GM23338 (cell line): ENCODE data around the gene TBC1D9. TPM values are rescaled to one million over a fixed set of nuclear protein-coding genes. Genes with fewer than 3 reads are reported as not detected.

Experiments used
- ATAC-seq: fragments of 200-7000 bp; cut with Tn5 transposase; 3 replicates; pipeline ENCODE4 v1.9.1; 2020
- DNase-seq: peaks from one replicate; pipeline ENCODE4 v3.0.0-alpha.2; 2015; ENCODE audit warnings: low spot score
- H2AFZ ChIP-seq: fragments of 200-600 bp; sonication (generic); 2 replicates; pipeline ENCODE4 v1.8.0; 2016; ENCODE audit warnings: antibody characterized with exemption, mild to moderate bottlenecking, moderate library complexity
- H3F3A ChIP-seq: fragments of 200-600 bp; sonication (generic); replicated peaks from 2 replicates; pipeline ENCODE4 v1.8.0; 2017; ENCODE audit warnings: antibody characterized with exemption, mixed run types, low read depth
- H3K27ac ChIP-seq: fragments of 200-600 bp; sonication (generic); 2 replicates; pipeline ENCODE4 v1.6.1; 2016; ENCODE audit warnings: low read depth
- H3K27me3 ChIP-seq: fragments of 200-600 bp; sonication (generic); 2 replicates; pipeline ENCODE4 v1.8.0; 2016; ENCODE audit warnings: mild to moderate bottlenecking, mixed run types, moderate library complexity; ENCODE audit not compliant: insufficient read depth
- H3K36me3 ChIP-seq: fragments of 200-600 bp; sonication (generic); 2 replicates; pipeline ENCODE4 v1.8.0; 2016; ENCODE audit warnings: mild to moderate bottlenecking; ENCODE audit not compliant: insufficient read depth
- H3K4me1 ChIP-seq: fragments of 200-600 bp; sonication (generic); 2 replicates; pipeline ENCODE4 v1.8.0; 2016; ENCODE audit warnings: mild to moderate bottlenecking, moderate library complexity; ENCODE audit not compliant: insufficient read depth
- H3K4me2 ChIP-seq: fragments of 200-600 bp; sonication (generic); 2 replicates; pipeline ENCODE4 v1.7.1; 2017; ENCODE audit warnings: mixed run types
- H3K4me3 ChIP-seq: fragments of 200-600 bp; sonication (generic); 2 replicates; pipeline ENCODE4 v1.6.1; 2016; ENCODE audit warnings: mixed run types
- H3K79me2 ChIP-seq: fragments of 200-600 bp; sonication (generic); replicated peaks from 2 replicates; pipeline ENCODE4 v1.8.0; 2017; ENCODE audit warnings: mild to moderate bottlenecking; ENCODE audit not compliant: insufficient read depth
- H3K9me2 ChIP-seq: fragments of 200-600 bp; sonication (generic); 2 replicates; pipeline ENCODE4 v1.8.0; 2017; ENCODE audit not compliant: insufficient read depth
- H4K20me1 ChIP-seq: fragments of 200-600 bp; sonication (generic); replicated peaks from 2 replicates; pipeline ENCODE4 v1.8.0; 2017; ENCODE audit warnings: mild to moderate bottlenecking; ENCODE audit not compliant: insufficient read depth
- H3K27ac Mint-ChIP-seq: 2 replicates; pipeline ENCODE4 v1.8.0; 2020; ENCODE audit warnings: inconsistent platforms, mild to moderate bottlenecking, moderate library complexity, mixed read lengths
- H3K27me3 Mint-ChIP-seq: 3 replicates; pipeline ENCODE4 v1.8.0; 2022; ENCODE audit warnings: low read depth, mild to moderate bottlenecking, moderate library complexity, mixed read lengths, inconsistent platforms; ENCODE audit not compliant: insufficient read depth, poor library complexity
- H3K36me3 Mint-ChIP-seq: 3 replicates; pipeline ENCODE4 v1.8.0; 2021; ENCODE audit warnings: low read depth, mild to moderate bottlenecking, inconsistent platforms, moderate library complexity, mixed read lengths
- H3K4me1 Mint-ChIP-seq: 3 replicates; pipeline ENCODE4 v1.8.0; 2020; ENCODE audit warnings: mild to moderate bottlenecking, inconsistent platforms, mixed read lengths
- H3K4me3 Mint-ChIP-seq: 3 replicates; pipeline ENCODE4 v1.8.0; 2021; ENCODE audit warnings: moderate library complexity, mild to moderate bottlenecking, inconsistent platforms, mixed read lengths
- H3K9me3 Mint-ChIP-seq: 3 replicates; pipeline ENCODE4 v1.8.0; 2020; ENCODE audit warnings: moderate library complexity, mild to moderate bottlenecking, inconsistent platforms, mixed read lengths
- EZH2 ChIP-seq: fragments of 200-600 bp; sonication (generic); IDR thresholded peaks from one replicate; pipeline ENCODE4 v1.8.0; 2017; ENCODE audit warnings: antibody characterized with exemption, mild to moderate bottlenecking, low read depth; ENCODE audit not compliant: unreplicated experiment
- NANOG ChIP-seq: IDR thresholded peaks from 2 replicates; pipeline ENCODE4 v1.6.1; 2016; ENCODE audit warnings: antibody characterized with exemption, borderline replicate concordance
- STAT1 ChIP-seq: IDR thresholded peaks from one replicate; pipeline ENCODE4 v1.6.1; 2016; ENCODE audit warnings: antibody characterized with exemption; ENCODE audit not compliant: unreplicated experiment
- polyA plus RNA-seq: library from polyadenylated mRNA; unstranded; fragments of >200 nt; fragmentation: Nextera tagmentation; extraction: Ambion mirVana; gene quantifications from 2 replicates; pipeline ENCODE4 v1.2.1, GENCODE V29; 2016
- total RNA-seq: library from RNA; depleted of rRNA; stranded (reverse); fragments of >200 nt; shearing (Covaris generic); gene quantifications from 2 replicates; pipeline ENCODE4 v1.2.3, GENCODE V29; 2014
- TF ChIP-seq, protein P1 (sequence below): fragments of 250-450 bp; sonication (Bioruptor Pico); IDR thresholded peaks from 2 replicates; pipeline ENCODE4 v1.5.0; 2020; ENCODE audit warnings: mild to moderate bottlenecking, moderate library complexity
- TF ChIP-seq, protein P2 (sequence below), 2 experiments: fragments of 200-600 bp in 1 of 2; sonication (generic) in 1 of 2; conservative IDR thresholded peaks; 2 replicates each; pipeline versions ENCODE4 v1.5.1 to v1.6.1; 2016 to 2017; ENCODE audit warnings: antibody characterized with exemption in 2 of 2, low read depth in 2 of 2, mild to moderate bottlenecking in 2 of 2, moderate library complexity in 1 of 2
- TF ChIP-seq, protein P3 (sequence below): IDR thresholded peaks from one replicate; pipeline ENCODE4 v1.6.1; 2018; ENCODE audit warnings: antibody characterized with exemption; ENCODE audit not compliant: unreplicated experiment

TBC1D9 gene
- total and polyA plus RNA-seq, 2 experiments from 2014 or later, result 0.03 to 0.56 TPM

DNA sequence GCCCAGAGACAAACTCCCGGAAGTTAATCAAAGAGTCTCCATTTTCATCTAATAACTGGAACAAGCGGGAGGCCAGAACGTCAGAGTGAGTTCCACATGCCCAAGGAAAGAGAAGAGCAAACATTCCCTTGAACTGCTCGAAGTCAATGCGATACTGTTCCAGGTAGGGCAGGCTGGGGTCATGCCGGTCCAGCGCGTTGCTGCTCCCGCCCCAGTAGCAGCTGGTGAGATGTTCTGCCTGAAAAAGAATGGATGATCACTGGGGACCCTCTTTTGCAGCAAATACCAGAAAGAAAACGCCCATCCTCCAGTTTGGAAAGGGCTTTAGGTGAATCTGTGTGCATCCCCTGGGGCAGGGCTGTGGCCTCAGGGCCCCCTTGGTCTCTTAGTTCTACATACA lies 122.2 kb downstream of the TBC1D9 start:
- H3K4me2 ChIP-seq, result no peak overlapping the region
- no peak overlapping the region for H3K27ac Mint-ChIP-seq
- TF ChIP-seq STAT1 (no peak), NANOG (no peak), EZH2 (no peak)
- TF ChIP-seq, protein P1, sequence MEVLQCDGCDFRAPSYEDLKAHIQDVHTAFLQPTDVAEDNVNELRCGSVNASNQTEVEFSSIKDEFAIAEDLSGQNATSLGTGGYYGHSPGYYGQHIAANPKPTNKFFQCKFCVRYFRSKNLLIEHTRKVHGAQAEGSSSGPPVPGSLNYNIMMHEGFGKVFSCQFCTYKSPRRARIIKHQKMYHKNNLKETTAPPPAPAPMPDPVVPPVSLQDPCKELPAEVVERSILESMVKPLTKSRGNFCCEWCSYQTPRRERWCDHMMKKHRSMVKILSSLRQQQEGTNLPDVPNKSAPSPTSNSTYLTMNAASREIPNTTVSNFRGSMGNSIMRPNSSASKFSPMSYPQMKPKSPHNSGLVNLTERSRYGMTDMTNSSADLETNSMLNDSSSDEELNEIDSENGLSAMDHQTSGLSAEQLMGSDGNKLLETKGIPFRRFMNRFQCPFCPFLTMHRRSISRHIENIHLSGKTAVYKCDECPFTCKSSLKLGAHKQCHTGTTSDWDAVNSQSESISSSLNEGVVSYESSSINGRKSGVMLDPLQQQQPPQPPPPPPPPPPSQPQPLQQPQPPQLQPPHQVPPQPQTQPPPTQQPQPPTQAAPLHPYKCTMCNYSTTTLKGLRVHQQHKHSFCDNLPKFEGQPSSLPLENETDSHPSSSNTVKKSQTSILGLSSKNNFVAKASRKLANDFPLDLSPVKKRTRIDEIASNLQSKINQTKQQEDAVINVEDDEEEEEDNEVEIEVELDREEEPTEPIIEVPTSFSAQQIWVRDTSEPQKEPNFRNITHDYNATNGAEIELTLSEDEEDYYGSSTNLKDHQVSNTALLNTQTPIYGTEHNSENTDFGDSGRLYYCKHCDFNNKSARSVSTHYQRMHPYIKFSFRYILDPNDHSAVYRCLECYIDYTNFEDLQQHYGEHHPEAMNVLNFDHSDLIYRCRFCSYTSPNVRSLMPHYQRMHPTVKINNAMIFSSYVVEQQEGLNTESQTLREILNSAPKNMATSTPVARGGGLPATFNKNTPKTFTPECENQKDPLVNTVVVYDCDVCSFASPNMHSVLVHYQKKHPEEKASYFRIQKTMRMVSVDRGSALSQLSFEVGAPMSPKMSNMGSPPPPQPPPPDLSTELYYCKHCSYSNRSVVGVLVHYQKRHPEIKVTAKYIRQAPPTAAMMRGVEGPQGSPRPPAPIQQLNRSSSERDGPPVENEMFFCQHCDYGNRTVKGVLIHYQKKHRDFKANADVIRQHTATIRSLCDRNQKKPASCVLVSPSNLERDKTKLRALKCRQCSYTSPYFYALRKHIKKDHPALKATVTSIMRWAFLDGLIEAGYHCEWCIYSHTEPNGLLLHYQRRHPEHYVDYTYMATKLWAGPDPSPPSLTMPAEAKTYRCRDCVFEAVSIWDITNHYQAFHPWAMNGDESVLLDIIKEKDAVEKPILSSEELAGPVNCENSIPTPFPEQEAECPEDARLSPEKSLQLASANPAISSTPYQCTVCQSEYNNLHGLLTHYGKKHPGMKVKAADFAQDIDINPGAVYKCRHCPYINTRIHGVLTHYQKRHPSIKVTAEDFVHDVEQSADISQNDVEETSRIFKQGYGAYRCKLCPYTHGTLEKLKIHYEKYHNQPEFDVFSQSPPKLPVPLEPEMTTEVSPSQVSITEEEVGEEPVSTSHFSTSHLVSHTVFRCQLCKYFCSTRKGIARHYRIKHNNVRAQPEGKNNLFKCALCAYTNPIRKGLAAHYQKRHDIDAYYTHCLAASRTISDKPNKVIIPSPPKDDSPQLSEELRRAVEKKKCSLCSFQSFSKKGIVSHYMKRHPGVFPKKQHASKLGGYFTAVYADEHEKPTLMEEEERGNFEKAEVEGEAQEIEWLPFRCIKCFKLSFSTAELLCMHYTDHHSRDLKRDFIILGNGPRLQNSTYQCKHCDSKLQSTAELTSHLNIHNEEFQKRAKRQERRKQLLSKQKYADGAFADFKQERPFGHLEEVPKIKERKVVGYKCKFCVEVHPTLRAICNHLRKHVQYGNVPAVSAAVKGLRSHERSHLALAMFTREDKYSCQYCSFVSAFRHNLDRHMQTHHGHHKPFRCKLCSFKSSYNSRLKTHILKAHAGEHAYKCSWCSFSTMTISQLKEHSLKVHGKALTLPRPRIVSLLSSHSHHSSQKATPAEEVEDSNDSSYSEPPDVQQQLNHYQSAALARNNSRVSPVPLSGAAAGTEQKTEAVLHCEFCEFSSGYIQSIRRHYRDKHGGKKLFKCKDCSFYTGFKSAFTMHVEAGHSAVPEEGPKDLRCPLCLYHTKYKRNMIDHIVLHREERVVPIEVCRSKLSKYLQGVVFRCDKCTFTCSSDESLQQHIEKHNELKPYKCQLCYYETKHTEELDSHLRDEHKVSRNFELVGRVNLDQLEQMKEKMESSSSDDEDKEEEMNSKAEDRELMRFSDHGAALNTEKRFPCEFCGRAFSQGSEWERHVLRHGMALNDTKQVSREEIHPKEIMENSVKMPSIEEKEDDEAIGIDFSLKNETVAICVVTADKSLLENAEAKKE (CRISPR knock-in tag), result no peak
- TF ChIP-seq, protein P2, sequence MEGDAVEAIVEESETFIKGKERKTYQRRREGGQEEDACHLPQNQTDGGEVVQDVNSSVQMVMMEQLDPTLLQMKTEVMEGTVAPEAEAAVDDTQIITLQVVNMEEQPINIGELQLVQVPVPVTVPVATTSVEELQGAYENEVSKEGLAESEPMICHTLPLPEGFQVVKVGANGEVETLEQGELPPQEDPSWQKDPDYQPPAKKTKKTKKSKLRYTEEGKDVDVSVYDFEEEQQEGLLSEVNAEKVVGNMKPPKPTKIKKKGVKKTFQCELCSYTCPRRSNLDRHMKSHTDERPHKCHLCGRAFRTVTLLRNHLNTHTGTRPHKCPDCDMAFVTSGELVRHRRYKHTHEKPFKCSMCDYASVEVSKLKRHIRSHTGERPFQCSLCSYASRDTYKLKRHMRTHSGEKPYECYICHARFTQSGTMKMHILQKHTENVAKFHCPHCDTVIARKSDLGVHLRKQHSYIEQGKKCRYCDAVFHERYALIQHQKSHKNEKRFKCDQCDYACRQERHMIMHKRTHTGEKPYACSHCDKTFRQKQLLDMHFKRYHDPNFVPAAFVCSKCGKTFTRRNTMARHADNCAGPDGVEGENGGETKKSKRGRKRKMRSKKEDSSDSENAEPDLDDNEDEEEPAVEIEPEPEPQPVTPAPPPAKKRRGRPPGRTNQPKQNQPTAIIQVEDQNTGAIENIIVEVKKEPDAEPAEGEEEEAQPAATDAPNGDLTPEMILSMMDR (conservative IDR thresholded peaks at IDR 0.05; ENCODE audit: low read depth in 2 of 2), result no peak
- TF ChIP-seq, protein P3, sequence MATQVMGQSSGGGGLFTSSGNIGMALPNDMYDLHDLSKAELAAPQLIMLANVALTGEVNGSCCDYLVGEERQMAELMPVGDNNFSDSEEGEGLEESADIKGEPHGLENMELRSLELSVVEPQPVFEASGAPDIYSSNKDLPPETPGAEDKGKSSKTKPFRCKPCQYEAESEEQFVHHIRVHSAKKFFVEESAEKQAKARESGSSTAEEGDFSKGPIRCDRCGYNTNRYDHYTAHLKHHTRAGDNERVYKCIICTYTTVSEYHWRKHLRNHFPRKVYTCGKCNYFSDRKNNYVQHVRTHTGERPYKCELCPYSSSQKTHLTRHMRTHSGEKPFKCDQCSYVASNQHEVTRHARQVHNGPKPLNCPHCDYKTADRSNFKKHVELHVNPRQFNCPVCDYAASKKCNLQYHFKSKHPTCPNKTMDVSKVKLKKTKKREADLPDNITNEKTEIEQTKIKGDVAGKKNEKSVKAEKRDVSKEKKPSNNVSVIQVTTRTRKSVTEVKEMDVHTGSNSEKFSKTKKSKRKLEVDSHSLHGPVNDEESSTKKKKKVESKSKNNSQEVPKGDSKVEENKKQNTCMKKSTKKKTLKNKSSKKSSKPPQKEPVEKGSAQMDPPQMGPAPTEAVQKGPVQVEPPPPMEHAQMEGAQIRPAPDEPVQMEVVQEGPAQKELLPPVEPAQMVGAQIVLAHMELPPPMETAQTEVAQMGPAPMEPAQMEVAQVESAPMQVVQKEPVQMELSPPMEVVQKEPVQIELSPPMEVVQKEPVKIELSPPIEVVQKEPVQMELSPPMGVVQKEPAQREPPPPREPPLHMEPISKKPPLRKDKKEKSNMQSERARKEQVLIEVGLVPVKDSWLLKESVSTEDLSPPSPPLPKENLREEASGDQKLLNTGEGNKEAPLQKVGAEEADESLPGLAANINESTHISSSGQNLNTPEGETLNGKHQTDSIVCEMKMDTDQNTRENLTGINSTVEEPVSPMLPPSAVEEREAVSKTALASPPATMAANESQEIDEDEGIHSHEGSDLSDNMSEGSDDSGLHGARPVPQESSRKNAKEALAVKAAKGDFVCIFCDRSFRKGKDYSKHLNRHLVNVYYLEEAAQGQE, result no peak
- no peaks in the 10 kb centered on the region for H3K79me2 ChIP-seq
- H3K4me1 ChIP-seq, result no peaks in the 10 kb centered on the region
- H3K9me2 ChIP-seq, result no peaks in the 10 kb centered on the region
- no peak overlapping the region for H2AFZ ChIP-seq
- peaks cover 26% of the 10 kb centered on the region for H3K4me1 Mint-ChIP-seq
- no peaks in the 10 kb centered on the region for H3F3A ChIP-seq
- no peak overlapping the region for H3K4me3 ChIP-seq
- ATAC-seq, result no peak
- no peaks in the 10 kb centered on the region for H3K36me3 ChIP-seq
- H4K20me1 ChIP-seq, result no peaks in the 10 kb centered on the region
- H3K27me3 ChIP-seq, result no peaks in the 10 kb centered on the region
- H3K4me3 Mint-ChIP-seq, result no peak overlapping the region
- no peaks in the 10 kb centered on the region for H3K36me3 Mint-ChIP-seq
- no peak for DNase-seq
- H3K9me3 Mint-ChIP-seq, result no peaks in the 10 kb centered on the region
- no peak overlapping the region for H3K27ac ChIP-seq
- H3K27me3 Mint-ChIP-seq, result no peaks in the 10 kb centered on the region
